HCT116 (cell line): ENCODE measurements around the gene FOXL2NB. TPM values are rescaled to one million over a fixed set of nuclear protein-coding genes. Genes with fewer than 3 reads are reported as not detected.

Experiments used
- ATAC-seq: fragments of 200-7000 bp; cut with Tn5 transposase; 2 replicates; pipeline ENCODE4 v1.9.1; 2020; ENCODE audit warnings: mild to moderate bottlenecking, moderate library complexity
- BruUV-seq: library from RNA; stranded (reverse); fragments of 400-500 nt; replicated peaks from 2 replicates; lab custom pipeline; 2021; lab: Mats Ljungman, UMichigan
- CTCF ChIA-PET: fragments of 300-600 bp; sonication (Branson Sonifier 250); formaldehyde crosslinking; loops from one replicate; lab custom pipeline; 2021; ENCODE audit warnings: antibody characterized with exemption; lab: Charles Lee
- POLR2A ChIA-PET: fragments of 300-600, 350-600 bp; sonication (Branson Sonifier 250); formaldehyde crosslinking; loops from one replicate; lab custom pipeline; 2021; ENCODE audit warnings: antibody characterized with exemption; lab: Charles Lee
- RAD21 ChIA-PET, 2 experiments: fragments of 300-600 bp; sonication (Branson Sonifier 250); formaldehyde crosslinking; loops; one replicate each; lab custom pipeline; 2023; ENCODE audit warnings: low total read pairs in 2 of 2; ENCODE audit not compliant: uncharacterized antibody in 2 of 2, unreplicated experiment in 2 of 2, low non-redundant PET in 1 of 2; lab: Charles Lee
- DNase-seq: peaks from one replicate; pipeline ENCODE4 v3.0.0-alpha.2; 2010; ENCODE audit warnings: low read depth, low spot score
- H2AFZ ChIP-seq: fragments of 200-600 bp; shearing (Covaris generic), sonication (generic); 2 replicates; pipeline ENCODE4 v1.6.1; 2017; ENCODE audit warnings: low read depth, mixed run types, mixed read lengths, antibody characterized with exemption, low read length; ENCODE audit not compliant: poor library complexity, severe bottlenecking
- H3K27ac ChIP-seq: 2 replicates; pipeline ENCODE4 v1.5.1; 2012; ENCODE audit warnings: low read depth, low read length
- H3K27me3 ChIP-seq: fragments of 200-600 bp; sonication (generic); 2 replicates; pipeline ENCODE4 v1.6.1; 2016; ENCODE audit warnings: mixed run types, low read length, mixed read lengths; ENCODE audit not compliant: insufficient read depth
- H3K36me3 ChIP-seq, 2 experiments: fragments of 200-500 bp in 1 of 2; fragments of 200-600 bp in 1 of 2; sonication (Bioruptor generic) in 1 of 2; sonication (generic) in 1 of 2; 2 replicates each; pipeline versions ENCODE4 v1.5.1 to v1.6.1; 2014 to 2016; ENCODE audit warnings: low read length in 2 of 2, inconsistent platforms in 1 of 2, mixed read lengths in 1 of 2, mixed run types in 1 of 2; ENCODE audit not compliant: insufficient read depth in 2 of 2, control insufficient read depth in 1 of 2
- H3K4me1 ChIP-seq, 2 experiments: fragments of 200-600 bp in 1 of 2; sonication (generic) in 1 of 2; 2 replicates each; pipeline versions ENCODE4 v1.5.1 to v1.6.1; 2012 to 2017; ENCODE audit warnings: low read length in 2 of 2, inconsistent platforms in 1 of 2, mild to moderate bottlenecking in 1 of 2, mixed read lengths in 1 of 2, mixed run types in 1 of 2, moderate library complexity in 1 of 2; ENCODE audit not compliant: insufficient read depth in 2 of 2, control insufficient read depth in 1 of 2
- H3K4me2 ChIP-seq: fragments of 200-600 bp; sonication (generic); 2 replicates; pipeline ENCODE4 v1.6.1; 2017; ENCODE audit warnings: mixed run types, low read length, mixed read lengths
- H3K4me3 ChIP-seq, 2 experiments: fragments of 200-600 bp in 1 of 2; sonication (generic) in 1 of 2; replicated peaks in 1 of 2; 2 replicates each; pipeline ENCODE4 v1.5.1; 2011 to 2016; ENCODE audit warnings: low read length in 2 of 2, control low read depth in 1 of 2, low read depth in 1 of 2, mild to moderate bottlenecking in 1 of 2, mixed read lengths in 1 of 2, mixed run types in 1 of 2
- H3K79me2 ChIP-seq: fragments of 200-600 bp; sonication (generic); 2 replicates; pipeline ENCODE4 v1.6.1; 2017; ENCODE audit warnings: mild to moderate bottlenecking, mixed run types, low read length, moderate library complexity, mixed read lengths; ENCODE audit not compliant: insufficient read depth
- H3K9ac ChIP-seq: fragments of 200-600 bp; sonication (generic); 2 replicates; pipeline ENCODE4 v1.6.1; 2016; ENCODE audit warnings: low read length, mixed read lengths
- H3K9me2 ChIP-seq: fragments of 200-600 bp; sonication (generic), shearing (Covaris generic); 2 replicates; pipeline ENCODE4 v1.6.1; 2017; ENCODE audit warnings: mixed run types, mild to moderate bottlenecking, moderate library complexity; ENCODE audit not compliant: insufficient read depth
- H3K9me3 ChIP-seq, 2 experiments: fragments of 200-500 bp in 1 of 2; fragments of 200-600 bp in 1 of 2; sonication (Bioruptor generic) in 1 of 2; sonication (generic) in 1 of 2; 2 replicates each; pipeline ENCODE4 v1.6.1; 2014 to 2017; ENCODE audit warnings: low read length in 2 of 2, mixed read lengths in 2 of 2, inconsistent platforms in 1 of 2, low read depth in 1 of 2, mild to moderate bottlenecking in 1 of 2, mixed run types in 1 of 2, moderate library complexity in 1 of 2; ENCODE audit not compliant: control insufficient read depth in 1 of 2, insufficient read depth in 1 of 2
- H4K20me1 ChIP-seq: fragments of 200-600 bp; sonication (generic), shearing (Covaris generic); 2 replicates; pipeline ENCODE4 v1.6.1; 2017; ENCODE audit warnings: mixed run types, mild to moderate bottlenecking, moderate library complexity; ENCODE audit not compliant: insufficient read depth
- CEBPB ChIP-seq: IDR thresholded peaks from 2 replicates; pipeline ENCODE4 v1.6.1; 2012; ENCODE audit warnings: low read depth
- CTCF ChIP-seq, 3 experiments: fragments of 200-600 bp in 1 of 3; sonication (generic) in 1 of 3; IDR thresholded peaks in 2 of 3; conservative IDR thresholded peaks in 1 of 3; 2 replicates each; pipeline ENCODE4 v1.5.1; 2012 to 2017; ENCODE audit warnings: low read depth in 2 of 3, low read length in 2 of 3, antibody characterized with exemption in 1 of 3, borderline replicate concordance in 1 of 3, control low read depth in 1 of 3, mild to moderate bottlenecking in 1 of 3, mixed read lengths in 1 of 3, mixed run types in 1 of 3, moderate library complexity in 1 of 3; ENCODE audit not compliant: insufficient read depth in 1 of 3
- EGR1 ChIP-seq: IDR thresholded peaks from 2 replicates; pipeline ENCODE4 v1.6.1; 2012; ENCODE audit warnings: low read depth
- ELF1 ChIP-seq: IDR thresholded peaks from 2 replicates; pipeline ENCODE4 v1.6.1; 2012; ENCODE audit warnings: low read depth, borderline replicate concordance
- EZH2 ChIP-seq: fragments of 200-600 bp; sonication (generic); IDR thresholded peaks from 2 replicates; pipeline ENCODE4 v1.6.1; 2017; ENCODE audit warnings: antibody characterized with exemption, mixed run types
- EZH2phosphoT487 ChIP-seq: fragments of 200-600 bp; IDR thresholded peaks from 2 replicates; pipeline ENCODE4 v1.6.1; 2018; ENCODE audit warnings: antibody characterized with exemption, borderline replicate concordance
- FOSL1 ChIP-seq: IDR thresholded peaks from 2 replicates; pipeline ENCODE4 v1.6.1; 2012; ENCODE audit warnings: low read depth
- MAX ChIP-seq: IDR thresholded peaks from 2 replicates; pipeline ENCODE4 v1.6.1; 2012
- POLR2A ChIP-seq: IDR thresholded peaks from 2 replicates; pipeline ENCODE4 v1.7.0; 2011; ENCODE audit warnings: borderline replicate concordance; ENCODE audit not compliant: insufficient read depth, insufficient read length; ENCODE audit errors: extremely low read depth
- POLR2AphosphoS5 ChIP-seq: IDR thresholded peaks from 2 replicates; pipeline ENCODE4 v1.6.1; 2011; ENCODE audit warnings: mild to moderate bottlenecking, low read depth, low read length, moderate library complexity
- REST ChIP-seq: IDR thresholded peaks from 2 replicates; pipeline ENCODE4 v1.6.1; 2012; ENCODE audit warnings: low read depth
- YY1 ChIP-seq: IDR thresholded peaks from 2 replicates; pipeline ENCODE4 v1.6.1; 2011; ENCODE audit warnings: low read length, low read depth, moderate library complexity, mild to moderate bottlenecking; ENCODE audit not compliant: insufficient replicate concordance; ENCODE audit errors: extremely low read depth
- ZBTB33 ChIP-seq: IDR thresholded peaks from 2 replicates; pipeline ENCODE4 v1.6.1; 2011; ENCODE audit warnings: mild to moderate bottlenecking, low read length, moderate library complexity; ENCODE audit not compliant: insufficient replicate concordance; ENCODE audit errors: extremely low read depth
- ZFX ChIP-seq: fragments of 450-650 bp; IDR thresholded peaks from 2 replicates; pipeline ENCODE4 v1.6.1; 2017
- intact Hi-C: fragments of 100-400 bp; cut with micrococcal nuclease; formaldehyde crosslinking; loops from 2 replicates; pipeline ENCODE4 v1.10.0; 2022
- total RNA-seq: library from RNA; stranded (reverse); gene quantifications from one replicate; pipeline ENCODE4 v1.2.1, GENCODE V29; 2021; ENCODE audit not compliant: unreplicated experiment
- TF ChIP-seq, protein P1 (sequence below): IDR thresholded peaks from 2 replicates; pipeline ENCODE4 v1.6.1; 2012

The FOXL2NB gene
- total RNA-seq, 1 experiment from 2014 or later, result 0.93 TPM

DNA sequence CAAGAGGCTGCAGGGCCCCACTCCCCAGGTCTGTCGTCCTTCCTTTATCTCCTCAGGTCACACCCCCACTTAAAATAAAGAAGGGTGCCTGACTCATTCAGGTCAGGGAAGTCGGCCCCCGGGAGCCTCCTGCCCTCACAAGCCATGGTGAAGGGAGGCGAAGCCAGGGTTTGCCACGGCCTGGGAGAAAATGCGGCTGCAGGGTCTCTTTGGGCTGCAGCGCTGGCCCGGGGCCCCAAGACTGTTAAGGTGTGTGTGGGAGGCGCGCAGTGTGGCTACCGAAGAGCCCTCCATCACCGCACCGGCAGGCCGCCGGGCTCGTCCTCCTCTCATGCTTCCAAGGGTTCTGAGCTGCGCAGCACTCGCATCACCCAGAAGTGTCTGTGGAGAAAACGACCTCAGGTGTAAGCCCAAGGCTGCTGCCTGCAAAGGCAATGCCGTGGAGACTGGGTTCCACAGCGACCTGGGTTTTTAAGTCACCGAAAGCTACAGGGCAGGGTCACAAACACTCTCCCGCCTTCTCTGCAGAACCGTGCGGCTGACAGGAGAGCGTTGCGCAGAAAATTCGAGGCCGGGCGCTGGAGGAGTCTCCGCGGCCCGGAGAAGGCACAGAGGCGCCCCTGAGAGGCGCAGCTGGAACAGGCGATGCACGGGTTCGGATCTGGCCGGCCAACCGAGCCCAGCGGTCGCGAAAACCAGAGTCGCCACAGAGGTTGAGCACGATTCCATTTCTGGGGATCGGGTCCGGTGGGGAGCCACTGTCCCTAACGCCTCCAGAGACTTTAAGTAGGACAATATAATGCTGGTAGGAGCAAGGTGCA lies 8.8 kb upstream of the FOXL2NB start:
- ATAC-seq (no peak), DNase-seq (no peak)
- Histone ChIP-seq H4K20me1 (no peaks in the 10 kb centered on the region), H3K4me2 (no peak overlapping the region), H3K79me2 (no peaks in the 10 kb centered on the region), H3K36me3 (no peaks in the 10 kb centered on the region), H3K9me2 (no peaks in the 10 kb centered on the region), H2AFZ (no peak overlapping the region), H3K9me3 (no peaks in the 10 kb centered on the region), H3K27me3 (no peaks in the 10 kb centered on the region), H3K9ac (no peak overlapping the region), H3K4me3 (no peak overlapping the region), H3K4me1 (peaks cover 6 to 18% of the 10 kb centered on the region in 2 experiments; a peak in 3 of 4 replicates), H3K27ac (no peak overlapping the region)
- POLR2A ChIA-PET, result no interaction called here
- CTCF ChIA-PET, result no interaction called here
- RAD21 ChIA-PET, result no interaction called here
- TF ChIP-seq REST (no peak), CTCF (IDR thresholded peaks at IDR 0.05 in 2 of 3, conservative IDR thresholded peaks at IDR 0.05 in 1 of 3; ENCODE audit: borderline replicate concordance in 1 of 3, insufficient read depth in 1 of 3, low read depth in 2 of 3, low read length in 2 of 3) (no peak), EZH2phosphoT487 (no peak), POLR2A (no peak), POLR2AphosphoS5 (no peak), CEBPB (no peak), ZFX (no peak), ELF1 (no peak), FOSL1 (no peak), YY1 (no peak), ZBTB33 (no peak), EZH2 (no peak), EGR1 (no peak), MAX (no peak)
- TF ChIP-seq, protein P1, sequence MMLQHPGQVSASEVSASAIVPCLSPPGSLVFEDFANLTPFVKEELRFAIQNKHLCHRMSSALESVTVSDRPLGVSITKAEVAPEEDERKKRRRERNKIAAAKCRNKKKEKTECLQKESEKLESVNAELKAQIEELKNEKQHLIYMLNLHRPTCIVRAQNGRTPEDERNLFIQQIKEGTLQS, result no peak
- BruUV-seq, result no TSS peak
- intact Hi-C loops, result loop anchor here (5.0 kb wide), 2 partner anchors 39 to 264 kb away; no protein-coding TSS in a partner anchor
